Measurements from ENCODE around the gene GFOD1.
"Not testable (repeated sequence)": the region's sequence is repeated elsewhere in the genome, so short reads cannot be mapped to it uniquely, and the experiment has no call there.

Gene GFOD1

DNA sequence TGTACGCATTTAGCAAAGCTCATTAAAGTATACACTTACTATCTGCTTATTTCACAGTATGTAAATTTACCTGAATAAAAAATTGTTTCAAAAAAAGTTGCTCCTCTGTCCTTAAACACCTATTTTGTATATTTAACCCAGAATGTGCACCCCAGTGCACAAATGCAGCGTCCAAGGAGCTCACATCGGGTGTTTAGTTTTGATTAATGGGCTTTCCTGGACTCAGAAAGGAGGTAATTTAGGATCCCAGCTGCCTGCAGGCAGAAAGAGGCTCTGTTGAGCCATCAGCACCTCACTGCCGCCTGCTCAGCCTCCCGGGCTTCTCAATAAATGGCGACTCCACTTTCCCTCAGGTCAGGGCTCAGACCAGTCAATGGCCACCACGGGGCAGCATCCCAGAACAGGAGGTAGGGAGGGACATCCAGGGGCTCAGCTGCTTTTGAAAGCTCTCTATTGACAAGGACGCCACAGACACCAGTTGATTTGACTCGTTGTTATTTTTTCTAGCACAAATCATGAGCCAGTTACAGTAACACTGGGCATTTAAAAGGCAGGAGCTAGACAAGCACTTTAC lies 88.9 kb downstream of the GFOD1 start:
- no peak overlapping the region for H3K27ac ChIP-seq (ENCODE audit: low read depth, low read length)
- H3K9ac ChIP-seq (ENCODE audit: low read length in 5 of 5): no peak overlapping the region
- H3K9me3 ChIP-seq (ENCODE audit: control insufficient read depth in 5 of 5, low read length in 5 of 5): no peaks in the 10 kb centered on the region
- H3K27me3 ChIP-seq (ENCODE audit: control insufficient read depth in 5 of 5, insufficient read depth in 4 of 5, low read length in 5 of 5): no peaks in the 10 kb centered on the region
- H3K4me1 ChIP-seq (ENCODE audit: control insufficient read depth in 5 of 5, insufficient read depth in 5 of 5, low read length in 5 of 5): peaks cover 6 to 46% (median 23%) of the 10 kb centered on the region in 5 donors
- H3K4me3 ChIP-seq (ENCODE audit: low read depth in 1 of 5, low read length in 5 of 5): no peak overlapping the region
- no peaks in the 10 kb centered on the region for H3K36me3 ChIP-seq (ENCODE audit: control insufficient read depth in 5 of 5, insufficient read depth in 5 of 5, low read length in 5 of 5)

DNA sequence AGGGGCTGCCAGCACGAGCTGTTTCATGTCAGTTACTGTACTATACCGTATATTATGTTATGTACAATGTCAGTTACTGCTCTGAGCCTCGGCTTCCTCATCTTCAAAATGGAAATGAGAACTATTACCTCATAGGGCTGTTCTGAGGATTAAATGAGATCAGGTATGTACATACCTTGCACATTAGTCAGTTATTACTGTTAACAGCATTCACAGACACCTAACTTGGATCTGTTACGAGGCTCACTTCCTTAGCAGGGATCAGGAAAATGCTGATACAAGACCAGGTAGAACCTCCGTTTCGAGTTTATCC lies 89.4 kb downstream of the GFOD1 start:
- H3K27ac ChIP-seq (ENCODE audit: low read depth, low read length): no peak overlapping the region
- H3K4me3 ChIP-seq (ENCODE audit: low read depth in 1 of 5, low read length in 5 of 5): no peak overlapping the region
- H3K27me3 ChIP-seq (ENCODE audit: control insufficient read depth in 5 of 5, insufficient read depth in 4 of 5, low read length in 5 of 5): no peaks in the 10 kb centered on the region
- no peaks in the 10 kb centered on the region for H3K9me3 ChIP-seq (ENCODE audit: control insufficient read depth in 5 of 5, low read length in 5 of 5)
- H3K36me3 ChIP-seq (ENCODE audit: control insufficient read depth in 5 of 5, insufficient read depth in 5 of 5, low read length in 5 of 5): no peaks in the 10 kb centered on the region
- no peak overlapping the region for H3K9ac ChIP-seq (ENCODE audit: low read length in 5 of 5)
- peaks cover 6 to 43% (median 23%) of the 10 kb centered on the region in 5 donors for H3K4me1 ChIP-seq (ENCODE audit: control insufficient read depth in 5 of 5, insufficient read depth in 5 of 5, low read length in 5 of 5)

DNA sequence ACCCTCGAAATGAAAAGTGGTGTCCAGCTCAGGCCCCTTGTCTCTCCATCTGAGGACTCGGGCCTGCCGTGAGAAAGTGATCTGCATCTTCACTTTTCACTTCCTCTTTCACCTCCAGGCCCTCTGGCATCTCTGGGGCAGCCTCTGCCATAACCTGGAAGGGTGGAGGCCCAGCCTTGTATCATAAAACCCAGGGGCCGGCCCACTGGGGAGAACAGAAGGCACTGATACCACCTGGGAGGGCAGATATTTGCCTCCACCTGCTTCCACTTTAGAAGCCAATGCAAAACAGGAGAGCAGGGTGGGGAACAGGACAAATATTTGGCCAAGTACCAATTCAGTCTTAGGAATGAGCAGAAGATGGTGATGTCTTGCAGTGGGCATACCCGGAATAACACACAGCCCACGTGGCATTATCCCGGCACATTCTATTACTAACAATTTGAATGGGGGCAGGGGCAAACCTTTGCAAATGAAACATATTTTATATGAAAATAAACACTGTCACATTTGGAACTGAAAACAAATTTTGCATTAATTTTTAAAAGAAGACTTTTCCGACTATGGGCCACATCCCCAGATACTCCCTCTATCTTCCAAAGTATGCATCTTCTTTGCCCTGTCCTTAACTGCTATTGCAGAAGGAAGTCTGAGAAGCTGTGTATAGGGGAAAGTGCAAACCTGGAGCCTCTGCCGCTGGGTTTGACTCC lies 89.9 kb downstream of the GFOD1 start:
- Histone ChIP-seq H3K36me3 (ENCODE audit: control insufficient read depth in 5 of 5, insufficient read depth in 5 of 5, low read length in 5 of 5) (no peaks in the 10 kb centered on the region), H3K4me3 (ENCODE audit: low read depth in 1 of 5, low read length in 5 of 5) (no peak overlapping the region), H3K27ac (ENCODE audit: low read depth, low read length) (peak overlapping the region; percentile 18), H3K27me3 (ENCODE audit: control insufficient read depth in 5 of 5, insufficient read depth in 4 of 5, low read length in 5 of 5) (no peaks in the 10 kb centered on the region), H3K9ac (ENCODE audit: low read length in 5 of 5) (no peak overlapping the region), H3K9me3 (ENCODE audit: control insufficient read depth in 5 of 5, low read length in 5 of 5) (no peaks in the 10 kb centered on the region), H3K4me1 (ENCODE audit: control insufficient read depth in 5 of 5, insufficient read depth in 5 of 5, low read length in 5 of 5) (peaks cover 6 to 43% (median 23%) of the 10 kb centered on the region in 5 donors)

DNA sequence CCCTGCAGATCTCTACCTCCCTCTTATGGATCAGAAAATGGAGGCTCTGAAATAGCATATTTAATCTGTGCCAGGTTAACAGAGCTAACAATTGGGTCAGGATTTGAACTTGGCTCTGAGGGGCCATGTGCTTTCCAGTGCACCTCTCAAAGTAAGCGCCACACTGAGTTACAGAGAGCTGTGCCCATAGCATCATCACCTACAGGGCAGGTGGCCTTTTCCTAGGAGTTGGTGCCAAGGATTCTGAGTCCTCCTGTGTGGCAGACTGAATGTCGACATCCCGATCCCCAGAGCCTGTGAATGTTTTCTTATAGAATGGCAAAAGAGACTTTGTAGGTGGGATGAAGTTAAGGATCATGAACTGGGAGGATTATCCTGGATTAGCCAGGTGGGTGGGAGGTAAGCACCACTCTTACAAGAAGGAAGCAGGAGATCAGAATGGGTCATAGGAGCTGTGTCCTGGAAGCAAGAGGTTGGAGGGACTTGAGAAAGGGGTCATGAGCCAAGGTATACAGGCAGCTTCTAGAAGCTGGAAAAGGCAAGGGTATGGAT lies 91.1 kb downstream of the GFOD1 start:
- H3K27me3 ChIP-seq (ENCODE audit: control insufficient read depth in 5 of 5, insufficient read depth in 4 of 5, low read length in 5 of 5): no peaks in the 10 kb centered on the region
- no peak overlapping the region for H3K9ac ChIP-seq (ENCODE audit: low read length in 5 of 5)
- no peaks in the 10 kb centered on the region for H3K9me3 ChIP-seq (ENCODE audit: control insufficient read depth in 5 of 5, low read length in 5 of 5)
- peaks cover 6 to 43% (median 23%) of the 10 kb centered on the region in 5 donors for H3K4me1 ChIP-seq (ENCODE audit: control insufficient read depth in 5 of 5, insufficient read depth in 5 of 5, low read length in 5 of 5)
- H3K36me3 ChIP-seq (ENCODE audit: control insufficient read depth in 5 of 5, insufficient read depth in 5 of 5, low read length in 5 of 5): no peaks in the 10 kb centered on the region
- H3K4me3 ChIP-seq (ENCODE audit: low read depth in 1 of 5, low read length in 5 of 5): no peak overlapping the region
- H3K27ac ChIP-seq (ENCODE audit: low read depth, low read length): peak overlapping the region; percentile 18

DNA sequence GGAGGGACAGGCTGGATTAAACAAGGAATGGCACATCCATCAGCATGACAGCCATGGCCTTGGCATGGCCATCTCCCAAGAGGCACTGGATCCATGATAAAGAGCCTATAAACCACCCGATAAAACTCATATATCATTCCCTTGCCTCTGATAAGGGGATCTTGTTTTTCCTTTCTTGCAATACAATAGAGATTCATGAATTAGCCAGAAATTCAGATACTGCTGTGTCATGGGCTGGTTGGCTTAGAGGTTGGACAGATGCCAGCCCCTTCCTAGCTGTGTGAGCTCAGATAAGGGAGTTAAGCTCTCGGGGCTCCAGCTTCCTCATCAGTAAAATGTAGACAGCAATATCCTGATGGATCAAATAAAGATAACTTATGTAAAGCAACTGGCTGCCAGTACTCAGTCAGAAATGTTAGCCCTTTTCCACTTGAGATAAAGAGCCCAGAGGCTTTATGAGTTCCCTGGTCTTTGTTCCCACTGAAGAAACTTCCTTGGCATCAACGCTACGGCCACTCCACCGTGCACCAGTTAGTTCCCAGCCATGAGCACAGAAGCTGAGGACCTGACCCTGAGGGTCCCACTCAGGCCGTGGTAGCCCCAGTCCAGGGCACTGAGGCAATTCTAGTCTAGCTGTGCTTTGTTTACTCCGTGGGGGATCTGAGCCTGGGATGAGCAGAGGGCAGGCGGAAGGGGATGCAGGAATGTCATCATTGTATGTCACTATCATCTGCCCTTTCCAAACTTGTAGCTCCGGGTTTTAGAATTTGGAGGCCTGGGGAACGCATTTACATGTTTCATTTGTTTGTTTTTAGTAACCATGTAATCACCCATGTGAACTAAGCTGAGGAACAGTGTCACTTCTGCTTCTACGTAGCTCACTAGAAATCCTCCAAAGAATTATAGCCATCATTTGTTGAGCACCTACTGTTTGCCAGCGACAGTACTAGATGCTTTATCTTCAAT lies 91.8 kb downstream of the GFOD1 start:
- Histone ChIP-seq H3K27me3 (ENCODE audit: control insufficient read depth in 5 of 5, insufficient read depth in 4 of 5, low read length in 5 of 5) (no peaks in the 10 kb centered on the region), H3K9ac (ENCODE audit: low read length in 5 of 5) (peak overlapping the region in 1 of 5 donors; percentile 47), H3K9me3 (ENCODE audit: control insufficient read depth in 5 of 5, low read length in 5 of 5) (no peaks in the 10 kb centered on the region), H3K4me1 (ENCODE audit: control insufficient read depth in 5 of 5, insufficient read depth in 5 of 5, low read length in 5 of 5) (peaks cover 6 to 45% (median 23%) of the 10 kb centered on the region in 5 donors), H3K27ac (ENCODE audit: low read depth, low read length) (peak overlapping the region; percentile 14), H3K4me3 (ENCODE audit: low read depth in 1 of 5, low read length in 5 of 5) (peak overlapping the region in 1 of 5 donors; percentile 40), H3K36me3 (ENCODE audit: control insufficient read depth in 5 of 5, insufficient read depth in 5 of 5, low read length in 5 of 5) (no peaks in the 10 kb centered on the region)

DNA sequence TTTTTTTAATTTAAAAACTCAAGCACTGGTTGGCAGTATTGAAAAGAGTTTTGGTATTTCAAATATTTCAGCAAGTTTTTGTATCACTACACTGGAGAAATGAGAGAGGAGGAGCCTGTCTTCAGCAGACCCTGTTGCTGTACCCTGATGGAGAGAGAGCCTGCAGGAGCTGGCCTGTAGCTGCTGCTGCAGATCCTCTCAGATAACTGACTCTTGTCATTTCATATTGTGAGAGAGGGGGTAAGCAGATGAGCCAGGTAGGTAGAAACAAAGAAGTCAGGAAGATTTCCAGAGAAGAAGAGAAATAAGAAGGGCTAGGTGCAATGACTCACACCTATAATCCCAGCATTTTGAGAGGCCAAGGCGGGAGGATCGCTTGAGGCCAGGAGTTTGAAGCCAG lies 94.9 kb downstream of the GFOD1 start:
- H3K9me3 ChIP-seq (ENCODE audit: control insufficient read depth in 5 of 5, low read length in 5 of 5): no peaks in the 10 kb centered on the region
- no peaks in the 10 kb centered on the region for H3K27me3 ChIP-seq (ENCODE audit: control insufficient read depth in 5 of 5, insufficient read depth in 4 of 5, low read length in 5 of 5)
- peaks cover 6 to 31% (median 16%) of the 10 kb centered on the region in 5 donors for H3K4me1 ChIP-seq (ENCODE audit: control insufficient read depth in 5 of 5, insufficient read depth in 5 of 5, low read length in 5 of 5)
- H3K36me3 ChIP-seq (ENCODE audit: control insufficient read depth in 5 of 5, insufficient read depth in 5 of 5, low read length in 5 of 5): no peaks in the 10 kb centered on the region
- H3K9ac ChIP-seq (ENCODE audit: low read length in 5 of 5): no peak overlapping the region
- no peak overlapping the region for H3K4me3 ChIP-seq (ENCODE audit: low read depth in 1 of 5, low read length in 5 of 5)
- no peak overlapping the region for H3K27ac ChIP-seq (ENCODE audit: low read depth, low read length)

DNA sequence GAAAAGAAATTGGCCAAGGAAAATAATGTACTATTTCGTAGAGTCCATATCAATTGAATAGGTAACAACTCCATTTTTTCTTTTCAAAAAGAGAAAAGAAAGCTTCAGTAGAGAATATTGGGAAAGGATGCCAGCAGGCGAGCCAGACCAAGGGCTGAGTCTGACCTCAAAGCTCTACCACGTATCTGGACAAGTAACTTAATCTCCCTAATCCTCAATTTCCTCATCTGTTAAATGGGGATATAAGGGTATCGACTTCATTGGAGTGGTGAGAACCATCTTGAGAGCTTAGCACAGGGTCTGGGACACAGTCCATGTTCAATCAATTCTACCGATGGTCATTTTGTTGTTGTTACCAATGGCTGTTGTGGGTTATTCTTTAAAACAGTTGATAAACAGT lies 95.9 kb downstream of the GFOD1 start:
- H3K36me3 ChIP-seq (ENCODE audit: control insufficient read depth in 5 of 5, insufficient read depth in 5 of 5, low read length in 5 of 5): no peaks in the 10 kb centered on the region
- H3K27me3 ChIP-seq (ENCODE audit: control insufficient read depth in 5 of 5, insufficient read depth in 4 of 5, low read length in 5 of 5): no peaks in the 10 kb centered on the region
- peaks cover 6 to 22% (median 14%) of the 10 kb centered on the region in 5 donors for H3K4me1 ChIP-seq (ENCODE audit: control insufficient read depth in 5 of 5, insufficient read depth in 5 of 5, low read length in 5 of 5)
- no peak overlapping the region for H3K9ac ChIP-seq (ENCODE audit: low read length in 5 of 5)
- no peak overlapping the region for H3K4me3 ChIP-seq (ENCODE audit: low read depth in 1 of 5, low read length in 5 of 5)
- H3K9me3 ChIP-seq (ENCODE audit: control insufficient read depth in 5 of 5, low read length in 5 of 5): no peaks in the 10 kb centered on the region
- H3K27ac ChIP-seq (ENCODE audit: low read depth, low read length): no peak overlapping the region

DNA sequence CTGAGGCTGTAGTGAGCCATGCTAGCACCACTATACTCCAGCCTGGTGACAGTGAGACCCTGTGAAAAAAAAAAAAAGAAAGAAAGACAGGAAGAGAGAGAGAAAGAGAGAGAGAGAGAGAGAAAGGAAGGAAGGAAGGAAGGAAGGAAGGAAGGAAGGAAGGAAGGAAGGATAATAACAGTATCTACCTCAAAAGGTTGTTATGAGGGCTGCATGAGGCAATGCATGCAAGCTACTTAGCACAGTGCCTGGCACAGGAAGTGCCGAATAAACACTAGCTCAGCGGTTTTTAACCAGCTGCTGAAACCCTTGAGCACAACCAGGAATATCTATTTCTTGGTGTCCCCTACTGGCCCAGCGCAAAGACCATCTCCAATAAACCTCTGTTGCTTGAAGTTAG lies 96.7 kb downstream of the GFOD1 start:
- Histone ChIP-seq H3K27ac (ENCODE audit: low read depth, low read length) (no peak overlapping the region), H3K9ac (ENCODE audit: low read length in 5 of 5) (no peak overlapping the region), H3K36me3 (ENCODE audit: control insufficient read depth in 5 of 5, insufficient read depth in 5 of 5, low read length in 5 of 5) (no peaks in the 10 kb centered on the region), H3K27me3 (ENCODE audit: control insufficient read depth in 5 of 5, insufficient read depth in 4 of 5, low read length in 5 of 5) (no peaks in the 10 kb centered on the region), H3K9me3 (ENCODE audit: control insufficient read depth in 5 of 5, low read length in 5 of 5) (no peaks in the 10 kb centered on the region), H3K4me3 (ENCODE audit: low read depth in 1 of 5, low read length in 5 of 5) (no peak overlapping the region), H3K4me1 (ENCODE audit: control insufficient read depth in 5 of 5, insufficient read depth in 5 of 5, low read length in 5 of 5) (peaks cover 4 to 13% (median 10%) of the 10 kb centered on the region in 5 donors)

DNA sequence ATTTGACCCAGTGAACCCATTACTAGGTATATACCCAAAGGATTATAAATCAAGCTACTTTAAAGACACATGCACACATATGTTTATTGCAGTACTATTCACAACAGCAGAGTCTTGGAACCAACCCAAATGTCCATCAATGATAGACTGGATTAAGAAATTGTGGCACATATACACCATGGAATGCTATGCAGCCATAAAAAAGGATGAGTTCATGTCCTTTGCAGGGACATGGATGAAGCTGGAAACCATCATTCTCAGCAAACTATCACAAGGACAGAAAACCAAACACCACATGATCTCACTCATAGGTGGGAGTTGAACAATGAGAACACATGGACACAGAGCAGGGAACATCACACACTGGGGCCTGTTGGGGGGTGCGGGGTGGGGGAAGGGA lies 98.2 kb downstream of the GFOD1 start:
- not testable (repeated sequence) for H3K9ac ChIP-seq (ENCODE audit: low read length in 5 of 5); H3K27me3 ChIP-seq (ENCODE audit: control insufficient read depth in 5 of 5, insufficient read depth in 4 of 5, low read length in 5 of 5); H3K9me3 ChIP-seq (ENCODE audit: control insufficient read depth in 5 of 5, low read length in 5 of 5); H3K4me1 ChIP-seq (ENCODE audit: control insufficient read depth in 5 of 5, insufficient read depth in 5 of 5, low read length in 5 of 5); H3K27ac ChIP-seq (ENCODE audit: low read depth, low read length); H3K4me3 ChIP-seq (ENCODE audit: low read depth in 1 of 5, low read length in 5 of 5); H3K36me3 ChIP-seq (ENCODE audit: control insufficient read depth in 5 of 5, insufficient read depth in 5 of 5, low read length in 5 of 5)

DNA sequence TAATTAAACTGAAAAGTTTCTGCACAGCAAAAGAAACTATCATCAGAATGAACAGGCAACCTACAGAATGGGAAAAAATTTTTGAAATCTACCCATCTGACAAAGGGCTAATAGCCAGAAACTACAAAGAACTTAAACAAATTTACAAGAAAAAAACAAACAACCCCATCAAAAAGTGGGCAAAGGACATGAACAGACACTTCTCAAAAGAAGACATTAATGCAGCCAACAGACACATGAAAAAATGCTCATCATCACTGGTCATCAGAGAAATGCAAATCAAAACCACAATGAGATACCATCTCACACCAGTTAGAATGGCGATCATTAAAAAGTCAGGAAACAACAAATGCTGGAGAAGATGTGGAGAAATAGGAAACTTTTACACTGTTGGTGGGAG lies 98.6 kb downstream of the GFOD1 start:
- H3K9me3 ChIP-seq (ENCODE audit: control insufficient read depth in 5 of 5, low read length in 5 of 5); H3K27me3 ChIP-seq (ENCODE audit: control insufficient read depth in 5 of 5, insufficient read depth in 4 of 5, low read length in 5 of 5); H3K27ac ChIP-seq (ENCODE audit: low read depth, low read length); H3K4me3 ChIP-seq (ENCODE audit: low read depth in 1 of 5, low read length in 5 of 5); H3K36me3 ChIP-seq (ENCODE audit: control insufficient read depth in 5 of 5, insufficient read depth in 5 of 5, low read length in 5 of 5); H3K9ac ChIP-seq (ENCODE audit: low read length in 5 of 5): not testable (repeated sequence)
- H3K4me1 ChIP-seq (ENCODE audit: control insufficient read depth in 5 of 5, insufficient read depth in 5 of 5, low read length in 5 of 5): peaks cover 0 to 11% (median 9%) of the 10 kb centered on the region in 5 donors

Data from subcutaneous abdominal adipose tissue (tissue), 5 donors.